ENCODE results near the gene ESYT3. TPM values are rescaled to one million over a fixed set of nuclear protein-coding genes. Genes with fewer than 3 reads are reported as not detected.
"Not testable (repeated sequence)": the region's sequence is repeated elsewhere in the genome, so short reads cannot be mapped to it uniquely, and the experiment has no call there.

Gene ESYT3
- total and polyA plus RNA-seq, 4 donors: under 0.01 to 0.07 (median 0.05) TPM

DNA sequence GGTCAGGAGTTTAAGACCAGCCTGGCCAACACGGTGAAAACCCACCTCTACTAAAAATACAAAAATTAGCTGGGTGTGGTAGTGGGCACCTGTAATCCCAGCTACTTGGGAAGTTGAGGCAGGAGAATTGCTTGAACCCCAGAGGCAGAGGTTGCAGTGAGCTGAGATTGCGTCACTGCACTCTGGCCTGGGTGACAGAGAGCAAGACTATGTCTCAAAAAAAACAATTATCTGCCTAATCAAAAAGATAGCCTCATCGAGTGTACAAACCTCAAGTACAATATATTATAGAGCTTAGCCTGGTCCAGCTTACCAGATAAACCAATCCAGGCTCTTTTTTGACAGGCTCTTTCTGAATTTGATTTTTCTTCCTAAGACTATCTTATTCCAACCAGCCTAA, 61.2 kb downstream of the ESYT3 start:
- DNase-seq (ENCODE audit: low spot score); H3K4me3 ChIP-seq (ENCODE audit: low read depth in 1 of 3, low read length in 3 of 3); H3K9me3 ChIP-seq (ENCODE audit: control insufficient read depth in 4 of 4, low read length in 3 of 4); H3K4me1 ChIP-seq (ENCODE audit: control insufficient read depth in 4 of 4, insufficient read depth in 4 of 4, low read length in 3 of 4); H3K9ac ChIP-seq (ENCODE audit: low read depth in 1 of 2, low read length in 2 of 2); H3K27me3 ChIP-seq (ENCODE audit: control insufficient read depth in 4 of 4, insufficient read depth in 4 of 4, low read length in 3 of 4); H3K27ac ChIP-seq (ENCODE audit: low read depth in 1 of 2, low read length in 2 of 2): not testable (repeated sequence)
- H3K36me3 ChIP-seq (ENCODE audit: control insufficient read depth in 4 of 4, insufficient read depth in 3 of 4, low read depth in 1 of 4, low read length in 3 of 4): peaks cover 4 to 21% (median 6%) of the 10 kb centered on the region in 4 donors
- TF ChIP-seq HNF4A (conservative IDR thresholded peaks at IDR 0.05): peak; percentile 56 to 65
- 78% methylated on average over 3 of the region's 3 CpGs for WGBS

DNA sequence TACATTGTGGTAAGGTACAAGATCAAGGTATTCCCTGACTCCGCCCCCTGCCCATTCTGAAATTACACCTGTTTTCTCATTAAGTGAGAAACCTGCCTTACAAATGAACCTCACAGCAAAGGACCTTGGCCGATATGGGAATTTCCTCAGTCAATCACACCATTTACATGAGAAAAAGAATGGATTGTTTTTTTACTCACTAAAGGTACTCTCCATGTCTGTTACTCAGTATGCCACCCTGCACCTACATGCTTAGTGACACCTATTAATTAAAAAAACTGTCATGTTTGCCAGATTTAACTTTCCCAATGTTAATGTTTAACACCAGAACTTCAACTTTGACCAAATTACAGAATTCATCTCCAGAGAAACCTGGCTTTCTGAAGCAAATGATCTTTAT, 62.0 kb downstream of the ESYT3 start:
- no peak for DNase-seq (ENCODE audit: low spot score)
- TF ChIP-seq EGR1 (IDR thresholded peaks at IDR 0.05; ENCODE audit: low read depth in 2 of 2): no peak
- TF ChIP-seq, protein P1, sequence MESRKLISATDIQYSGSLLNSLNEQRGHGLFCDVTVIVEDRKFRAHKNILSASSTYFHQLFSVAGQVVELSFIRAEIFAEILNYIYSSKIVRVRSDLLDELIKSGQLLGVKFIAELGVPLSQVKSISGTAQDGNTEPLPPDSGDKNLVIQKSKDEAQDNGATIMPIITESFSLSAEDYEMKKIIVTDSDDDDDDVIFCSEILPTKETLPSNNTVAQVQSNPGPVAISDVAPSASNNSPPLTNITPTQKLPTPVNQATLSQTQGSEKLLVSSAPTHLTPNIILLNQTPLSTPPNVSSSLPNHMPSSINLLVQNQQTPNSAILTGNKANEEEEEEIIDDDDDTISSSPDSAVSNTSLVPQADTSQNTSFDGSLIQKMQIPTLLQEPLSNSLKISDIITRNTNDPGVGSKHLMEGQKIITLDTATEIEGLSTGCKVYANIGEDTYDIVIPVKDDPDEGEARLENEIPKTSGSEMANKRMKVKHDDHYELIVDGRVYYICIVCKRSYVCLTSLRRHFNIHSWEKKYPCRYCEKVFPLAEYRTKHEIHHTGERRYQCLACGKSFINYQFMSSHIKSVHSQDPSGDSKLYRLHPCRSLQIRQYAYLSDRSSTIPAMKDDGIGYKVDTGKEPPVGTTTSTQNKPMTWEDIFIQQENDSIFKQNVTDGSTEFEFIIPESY (IDR thresholded peaks at IDR 0.05): no peak
- TF ChIP-seq YY1 (IDR thresholded peaks at IDR 0.05): no peak
- no peak for TF ChIP-seq RAD21 (IDR thresholded peaks at IDR 0.05)
- TF ChIP-seq GABPA (IDR thresholded peaks at IDR 0.05 in 1 of 2, conservative IDR thresholded peaks at IDR 0.05 in 1 of 2): no peak
- no peak for TF ChIP-seq JUND (IDR thresholded peaks at IDR 0.05)
- Histone ChIP-seq H3K9me3 (ENCODE audit: control insufficient read depth in 4 of 4, low read length in 3 of 4) (no peaks in the 10 kb centered on the region), H3K27me3 (ENCODE audit: control insufficient read depth in 4 of 4, insufficient read depth in 4 of 4, low read length in 3 of 4) (no peaks in the 10 kb centered on the region), H3K27ac (ENCODE audit: low read depth in 1 of 2, low read length in 2 of 2) (no peak overlapping the region), H3K4me3 (ENCODE audit: low read depth in 1 of 3, low read length in 3 of 3) (no peak overlapping the region), H3K4me1 (ENCODE audit: control insufficient read depth in 4 of 4, insufficient read depth in 4 of 4, low read length in 3 of 4) (peaks cover 0 to 10% (median 2%) of the 10 kb centered on the region in 4 donors), H3K9ac (ENCODE audit: low read depth in 1 of 2, low read length in 2 of 2) (no peak overlapping the region), H3K36me3 (ENCODE audit: control insufficient read depth in 4 of 4, insufficient read depth in 3 of 4, low read depth in 1 of 4, low read length in 3 of 4) (peaks cover 4 to 21% (median 6%) of the 10 kb centered on the region in 4 donors)
- WGBS: 81% methylated on average over 2 of the region's 2 CpGs

GRCh38 chr3:138497021-138497420, 62.6 kb downstream of the ESYT3 start:
- H3K36me3 ChIP-seq (ENCODE audit: control insufficient read depth in 4 of 4, insufficient read depth in 3 of 4, low read depth in 1 of 4, low read length in 3 of 4): peaks cover 4 to 21% (median 6%) of the 10 kb centered on the region in 4 donors
- H3K9ac ChIP-seq (ENCODE audit: low read depth in 1 of 2, low read length in 2 of 2): no peak overlapping the region
- no peak overlapping the region for H3K4me3 ChIP-seq (ENCODE audit: low read depth in 1 of 3, low read length in 3 of 3)
- TF ChIP-seq, protein P1 (IDR thresholded peaks at IDR 0.05): no peak
- TF ChIP-seq RXRA (IDR thresholded peaks at IDR 0.05) (no peak), TAF1 (conservative IDR thresholded peaks at IDR 0.05) (no peak), RAD21 (IDR thresholded peaks at IDR 0.05) (no peak), HNF4A (conservative IDR thresholded peaks at IDR 0.05) (no peak), FOXA2 (IDR thresholded peaks at IDR 0.05) (no peak), YY1 (IDR thresholded peaks at IDR 0.05) (no peak), GABPA (IDR thresholded peaks at IDR 0.05 in 1 of 2, conservative IDR thresholded peaks at IDR 0.05 in 1 of 2) (no peak), EGR1 (IDR thresholded peaks at IDR 0.05; ENCODE audit: low read depth in 2 of 2) (no peak), JUND (IDR thresholded peaks at IDR 0.05) (no peak), MAX (IDR thresholded peaks at IDR 0.05) (no peak), ATF3 (IDR thresholded peaks at IDR 0.05) (no peak)
- TF ChIP-seq, protein P2, sequence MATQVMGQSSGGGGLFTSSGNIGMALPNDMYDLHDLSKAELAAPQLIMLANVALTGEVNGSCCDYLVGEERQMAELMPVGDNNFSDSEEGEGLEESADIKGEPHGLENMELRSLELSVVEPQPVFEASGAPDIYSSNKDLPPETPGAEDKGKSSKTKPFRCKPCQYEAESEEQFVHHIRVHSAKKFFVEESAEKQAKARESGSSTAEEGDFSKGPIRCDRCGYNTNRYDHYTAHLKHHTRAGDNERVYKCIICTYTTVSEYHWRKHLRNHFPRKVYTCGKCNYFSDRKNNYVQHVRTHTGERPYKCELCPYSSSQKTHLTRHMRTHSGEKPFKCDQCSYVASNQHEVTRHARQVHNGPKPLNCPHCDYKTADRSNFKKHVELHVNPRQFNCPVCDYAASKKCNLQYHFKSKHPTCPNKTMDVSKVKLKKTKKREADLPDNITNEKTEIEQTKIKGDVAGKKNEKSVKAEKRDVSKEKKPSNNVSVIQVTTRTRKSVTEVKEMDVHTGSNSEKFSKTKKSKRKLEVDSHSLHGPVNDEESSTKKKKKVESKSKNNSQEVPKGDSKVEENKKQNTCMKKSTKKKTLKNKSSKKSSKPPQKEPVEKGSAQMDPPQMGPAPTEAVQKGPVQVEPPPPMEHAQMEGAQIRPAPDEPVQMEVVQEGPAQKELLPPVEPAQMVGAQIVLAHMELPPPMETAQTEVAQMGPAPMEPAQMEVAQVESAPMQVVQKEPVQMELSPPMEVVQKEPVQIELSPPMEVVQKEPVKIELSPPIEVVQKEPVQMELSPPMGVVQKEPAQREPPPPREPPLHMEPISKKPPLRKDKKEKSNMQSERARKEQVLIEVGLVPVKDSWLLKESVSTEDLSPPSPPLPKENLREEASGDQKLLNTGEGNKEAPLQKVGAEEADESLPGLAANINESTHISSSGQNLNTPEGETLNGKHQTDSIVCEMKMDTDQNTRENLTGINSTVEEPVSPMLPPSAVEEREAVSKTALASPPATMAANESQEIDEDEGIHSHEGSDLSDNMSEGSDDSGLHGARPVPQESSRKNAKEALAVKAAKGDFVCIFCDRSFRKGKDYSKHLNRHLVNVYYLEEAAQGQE (IDR thresholded peaks at IDR 0.05): no peak
- H3K4me1 ChIP-seq (ENCODE audit: control insufficient read depth in 4 of 4, insufficient read depth in 4 of 4, low read length in 3 of 4): peaks cover 0 to 10% (median 2%) of the 10 kb centered on the region in 4 donors
- H3K9me3 ChIP-seq (ENCODE audit: control insufficient read depth in 4 of 4, low read length in 3 of 4): no peaks in the 10 kb centered on the region
- no peak overlapping the region for H3K27ac ChIP-seq (ENCODE audit: low read depth in 1 of 2, low read length in 2 of 2)
- no peak for DNase-seq (ENCODE audit: low spot score)
- no peaks in the 10 kb centered on the region for H3K27me3 ChIP-seq (ENCODE audit: control insufficient read depth in 4 of 4, insufficient read depth in 4 of 4, low read length in 3 of 4)

Data from liver (tissue), 9 donors.